GM18867 (cell line): ENCODE results near the gene POLR2F.

ENCODE experiments used
- ATAC-seq: cut with Tn5 transposase; IDR thresholded peaks from one replicate; pipeline ENCODE4 v1.9.1; 2021; ENCODE audit warnings: mild to moderate bottlenecking, moderate library complexity; ENCODE audit not compliant: unreplicated experiment

Gene POLR2F

GRCh38 chr22:37999236-37999635, 45.7 kb downstream of the POLR2F start:
- ATAC-seq, result no peak

- no peak for ATAC-seq
These were observed 46.3 kb downstream of the POLR2F start for GRCh38 chr22:37999640-38000272.

- no peak for ATAC-seq
These were observed 52.4 kb downstream of the POLR2F start for GRCh38 chr22:38005943-38006342.

GRCh38 chr22:38006906-38007305, 53.4 kb downstream of the POLR2F start:
- no peak for ATAC-seq

- no peak for ATAC-seq
These were observed 53.9 kb downstream of the POLR2F start for GRCh38 chr22:38007330-38007902.

GRCh38 chr22:38009000-38009806, 55.7 kb downstream of the POLR2F start:
- no peak for ATAC-seq

GRCh38 chr22:38012604-38013072, 59.1 kb downstream of the POLR2F start:
- ATAC-seq, result no peak

- ATAC-seq, result no peak
These were observed 60.6 kb downstream of the POLR2F start for GRCh38 chr22:38014083-38014482.

GRCh38 chr22:38016182-38017151, 63.0 kb downstream of the POLR2F start:
- ATAC-seq, result no peak

- ATAC-seq, result no peak
These were observed 63.9 kb downstream of the POLR2F start for GRCh38 chr22:38017272-38017920.

GRCh38 chr22:38017939-38018885, 64.7 kb downstream of the POLR2F start:
- ATAC-seq, result no peak
